HG03378 (cell line): ENCODE results near the gene ANTXRL.
"Not testable (repeated sequence)": the region's sequence is repeated elsewhere in the genome, so short reads cannot be mapped to it uniquely, and the experiment has no call there.

Experiments used
- ATAC-seq: cut with Tn5 transposase; IDR thresholded peaks from one replicate; pipeline ENCODE4 v1.9.1; 2021; ENCODE audit warnings: mild to moderate bottlenecking, moderate library complexity; ENCODE audit not compliant: unreplicated experiment

The ANTXRL gene

GRCh38 chr10:46306516-46307184 is 19.9 kb downstream of the ANTXRL start:
- no peak for ATAC-seq

GRCh38 chr10:46307281-46308112 is 20.7 kb downstream of the ANTXRL start:
- ATAC-seq, result no peak

GRCh38 chr10:46308113-46308415 is 21.3 kb downstream of the ANTXRL start:
- ATAC-seq, result no peak

- ATAC-seq, result no peak
Measured at GRCh38 chr10:46308666-46309450, 22.1 kb downstream of the ANTXRL start.

- ATAC-seq, result no peak
Measured at GRCh38 chr10:46309511-46310142, 22.8 kb downstream of the ANTXRL start.

GRCh38 chr10:46310143-46310514 is 23.3 kb downstream of the ANTXRL start:
- ATAC-seq, result no peak

- ATAC-seq, result no peak
Measured at GRCh38 chr10:46310851-46311250, 24.1 kb downstream of the ANTXRL start.

GRCh38 chr10:46311501-46311951 is 24.7 kb downstream of the ANTXRL start:
- ATAC-seq, result no peak

GRCh38 chr10:46311961-46312431 is 25.2 kb downstream of the ANTXRL start:
- not testable (repeated sequence) for ATAC-seq

- ATAC-seq, result no peak
Measured at GRCh38 chr10:46312953-46313352, 26.2 kb downstream of the ANTXRL start.

GRCh38 chr10:46314071-46314470 is 27.3 kb downstream of the ANTXRL start:
- no peak for ATAC-seq

GRCh38 chr10:46315071-46315860 is 28.5 kb downstream of the ANTXRL start:
- ATAC-seq, result not testable (repeated sequence)

- ATAC-seq, result no peak
Measured at GRCh38 chr10:46317370-46317769, 30.6 kb downstream of the ANTXRL start.

GRCh38 chr10:46317889-46318288 is 31.1 kb downstream of the ANTXRL start:
- no peak for ATAC-seq

- ATAC-seq, result no peak
Measured at GRCh38 chr10:46318799-46319198, 32.0 kb downstream of the ANTXRL start.

GRCh38 chr10:46319389-46319788 is 32.6 kb downstream of the ANTXRL start:
- no peak for ATAC-seq

- no peak for ATAC-seq
Measured at GRCh38 chr10:46321770-46322169, 35.0 kb downstream of the ANTXRL start.

- ATAC-seq, result no peak
Measured at GRCh38 chr10:46323176-46323575, 36.4 kb downstream of the ANTXRL start.

- no peak for ATAC-seq
Measured at GRCh38 chr10:46325021-46325420, 38.2 kb downstream of the ANTXRL start.

GRCh38 chr10:46326066-46326465 is 39.3 kb downstream of the ANTXRL start:
- ATAC-seq, result no peak
